Thyroid gland (tissue), 4 donors: Measurements from ENCODE around the gene PAQR8.

Experiments
- POLR2A ChIP-seq, 2 donors: fragments of 450-650 bp; IDR thresholded peaks; one replicate each; pipeline ENCODE4 v1.6.1; 2017; ENCODE audit warnings: antibody characterized with exemption in 2 of 2, mild to moderate bottlenecking in 2 of 2, moderate library complexity in 1 of 2
- TF ChIP-seq, protein P1 (sequence below), 6 experiments: fragments of 200-600 bp in 3 of 6; fragments of 450-650 bp in 3 of 6; sonication (generic) in 3 of 6; IDR thresholded peaks; one replicate each; pipeline ENCODE4 v1.5.1; 2016 to 2019; ENCODE audit warnings: antibody characterized with exemption in 6 of 6, mild to moderate bottlenecking in 2 of 6, inconsistent platforms in 1 of 6, moderate library complexity in 1 of 6

- TF ChIP-seq, protein P1, sequence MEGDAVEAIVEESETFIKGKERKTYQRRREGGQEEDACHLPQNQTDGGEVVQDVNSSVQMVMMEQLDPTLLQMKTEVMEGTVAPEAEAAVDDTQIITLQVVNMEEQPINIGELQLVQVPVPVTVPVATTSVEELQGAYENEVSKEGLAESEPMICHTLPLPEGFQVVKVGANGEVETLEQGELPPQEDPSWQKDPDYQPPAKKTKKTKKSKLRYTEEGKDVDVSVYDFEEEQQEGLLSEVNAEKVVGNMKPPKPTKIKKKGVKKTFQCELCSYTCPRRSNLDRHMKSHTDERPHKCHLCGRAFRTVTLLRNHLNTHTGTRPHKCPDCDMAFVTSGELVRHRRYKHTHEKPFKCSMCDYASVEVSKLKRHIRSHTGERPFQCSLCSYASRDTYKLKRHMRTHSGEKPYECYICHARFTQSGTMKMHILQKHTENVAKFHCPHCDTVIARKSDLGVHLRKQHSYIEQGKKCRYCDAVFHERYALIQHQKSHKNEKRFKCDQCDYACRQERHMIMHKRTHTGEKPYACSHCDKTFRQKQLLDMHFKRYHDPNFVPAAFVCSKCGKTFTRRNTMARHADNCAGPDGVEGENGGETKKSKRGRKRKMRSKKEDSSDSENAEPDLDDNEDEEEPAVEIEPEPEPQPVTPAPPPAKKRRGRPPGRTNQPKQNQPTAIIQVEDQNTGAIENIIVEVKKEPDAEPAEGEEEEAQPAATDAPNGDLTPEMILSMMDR (IDR thresholded peaks at IDR 0.05) = no peak
- no peak for TF ChIP-seq POLR2A (IDR thresholded peaks at IDR 0.05)
These were observed 28.1 kb upstream of the PAQR8 start for GRCh38 chr6:52333840-52334200.
